ENCODE data around the gene ZFP28.

ZFP28 gene

GRCh38 chr19:56595548-56595899, 56.8 kb downstream of the ZFP28 start:
- no peak for DNase-seq (ENCODE audit: low read depth, low spot score)

GRCh38 chr19:56596676-56597075, 57.9 kb downstream of the ZFP28 start:
- DNase-seq (ENCODE audit: low read depth, low spot score) = no peak

GRCh38 chr19:56597696-56598095, 58.9 kb downstream of the ZFP28 start:
- no peak for DNase-seq (ENCODE audit: low read depth, low spot score)

GRCh38 chr19:56601375-56601774, 62.6 kb downstream of the ZFP28 start:
- DNase-seq (ENCODE audit: low read depth, low spot score) = peak; percentile 31

- peak; percentile 41 for DNase-seq (ENCODE audit: low read depth, low spot score)
These were observed 65.1 kb downstream of the ZFP28 start for GRCh38 chr19:56603829-56604228.

Measured in astrocyte of the hippocampus (primary cell).